PFSK-1 (cell line): ENCODE results near the gene SETDB2.

Source experiments
- FOXP2 ChIP-seq: optimal IDR thresholded peaks from 2 replicates; pipeline ENCODE3; 2011; ENCODE audit warnings: borderline replicate concordance, control low read depth, inconsistent platforms; ENCODE audit not compliant: insufficient read depth; ENCODE audit errors: extremely low read length, extremely low read depth
- POLR2AphosphoS5 ChIP-seq: IDR thresholded peaks from 2 replicates; pipeline ENCODE4 v1.6.1; 2012; ENCODE audit warnings: low read depth, mild to moderate bottlenecking, control low read depth, low read length, moderate library complexity
- REST ChIP-seq, 2 experiments: IDR thresholded peaks; 2 replicates each; pipeline versions ENCODE4 v1.6.1 to v1.8.0; 2011 to 2012; ENCODE audit warnings: low read depth in 2 of 2, low read length in 2 of 2, control low read depth in 1 of 2, inconsistent platforms in 1 of 2, mild to moderate bottlenecking in 1 of 2, moderate library complexity in 1 of 2; ENCODE audit not compliant: insufficient read depth in 1 of 2
- SIN3A ChIP-seq: IDR thresholded peaks from 2 replicates; pipeline ENCODE4 v1.6.1; 2012; ENCODE audit warnings: mild to moderate bottlenecking, low read length, moderate library complexity, borderline replicate concordance; ENCODE audit not compliant: insufficient read depth
- TAF1 ChIP-seq: IDR thresholded peaks from 2 replicates; pipeline ENCODE4 v1.6.1; 2012; ENCODE audit warnings: low read length, control low read depth, borderline replicate concordance; ENCODE audit not compliant: insufficient read depth

The SETDB2 gene

GRCh38 chr13:49400755-49401659 is 43.1 kb upstream of the SETDB2 start:
- TF ChIP-seq SIN3A (no peak), FOXP2 (no peak), REST (IDR thresholded peaks at IDR 0.05; ENCODE audit: insufficient read depth in 1 of 2, low read depth in 2 of 2, low read length in 2 of 2) (no peak), POLR2AphosphoS5 (no peak), TAF1 (no peak)

GRCh38 chr13:49403996-49404702 is 39.9 kb upstream of the SETDB2 start:
- no peak for TF ChIP-seq REST (IDR thresholded peaks at IDR 0.05; ENCODE audit: insufficient read depth in 1 of 2, low read depth in 2 of 2, low read length in 2 of 2)
- TF ChIP-seq FOXP2 = no peak
- TF ChIP-seq SIN3A = no peak
- TF ChIP-seq TAF1 = no peak
- TF ChIP-seq POLR2AphosphoS5 = no peak

GRCh38 chr13:49404703-49405020 is 39.4 kb upstream of the SETDB2 start:
- TF ChIP-seq POLR2AphosphoS5 = no peak
- TF ChIP-seq REST (IDR thresholded peaks at IDR 0.05; ENCODE audit: insufficient read depth in 1 of 2, low read depth in 2 of 2, low read length in 2 of 2) = no peak
- no peak for TF ChIP-seq FOXP2
- no peak for TF ChIP-seq SIN3A
- TF ChIP-seq TAF1 = no peak

- TF ChIP-seq POLR2AphosphoS5 = no peak
- no peak for TF ChIP-seq TAF1
- no peak for TF ChIP-seq SIN3A
- TF ChIP-seq FOXP2 = no peak
- no peak for TF ChIP-seq REST (IDR thresholded peaks at IDR 0.05; ENCODE audit: insufficient read depth in 1 of 2, low read depth in 2 of 2, low read length in 2 of 2)
Observed at GRCh38 chr13:49407068-49407467, 37.0 kb upstream of the SETDB2 start.

GRCh38 chr13:49407936-49408335 is 36.1 kb upstream of the SETDB2 start:
- no peak for TF ChIP-seq SIN3A
- no peak for TF ChIP-seq TAF1
- no peak for TF ChIP-seq REST (IDR thresholded peaks at IDR 0.05; ENCODE audit: insufficient read depth in 1 of 2, low read depth in 2 of 2, low read length in 2 of 2)
- no peak for TF ChIP-seq FOXP2
